ENCODE measurements around the gene G6PC1.
"Not testable (repeated sequence)": the region's sequence is repeated elsewhere in the genome, so short reads cannot be mapped to it uniquely, and the experiment has no call there.

The G6PC1 gene

DNA sequence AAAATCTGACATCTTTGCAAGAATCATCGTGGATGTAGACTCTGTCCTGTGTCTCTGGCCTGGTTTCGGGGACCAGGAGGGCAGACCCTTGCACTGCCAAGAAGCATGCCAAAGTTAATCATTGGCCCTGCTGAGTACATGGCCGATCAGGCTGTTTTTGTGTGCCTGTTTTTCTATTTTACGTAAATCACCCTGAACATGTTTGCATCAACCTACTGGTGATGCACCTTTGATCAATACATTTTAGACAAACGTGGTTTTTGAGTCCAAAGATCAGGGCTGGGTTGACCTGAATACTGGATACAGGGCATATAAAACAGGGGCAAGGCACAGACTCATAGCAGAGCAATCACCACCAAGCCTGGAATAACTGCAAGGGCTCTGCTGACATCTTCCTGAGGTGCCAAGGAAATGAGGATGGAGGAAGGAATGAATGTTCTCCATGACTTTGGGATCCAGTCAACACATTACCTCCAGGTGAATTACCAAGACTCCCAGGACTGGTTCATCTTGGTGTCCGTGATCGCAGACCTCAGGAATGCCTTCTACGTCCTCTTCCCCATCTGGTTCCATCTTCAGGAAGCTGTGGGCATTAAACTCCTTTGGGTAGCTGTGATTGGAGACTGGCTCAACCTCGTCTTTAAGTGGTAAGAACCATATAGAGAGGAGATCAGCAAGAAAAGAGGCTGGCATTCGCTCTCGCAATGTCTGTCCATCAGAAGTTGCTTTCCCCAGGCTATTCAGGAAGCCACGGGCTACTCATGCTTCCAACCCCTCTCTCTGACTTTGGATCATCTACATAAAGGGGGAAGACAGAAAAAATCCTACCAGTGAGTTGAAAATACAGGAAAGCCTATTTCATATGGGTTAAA lies at the start of gene G6PC1:
Gene G6PC1 (plus strand): TSS at position 340 of the 872 bp plus-strand sequence. CDS start 78 bp downstream, at position 418.
- DNase-seq, result no peak

DNA sequence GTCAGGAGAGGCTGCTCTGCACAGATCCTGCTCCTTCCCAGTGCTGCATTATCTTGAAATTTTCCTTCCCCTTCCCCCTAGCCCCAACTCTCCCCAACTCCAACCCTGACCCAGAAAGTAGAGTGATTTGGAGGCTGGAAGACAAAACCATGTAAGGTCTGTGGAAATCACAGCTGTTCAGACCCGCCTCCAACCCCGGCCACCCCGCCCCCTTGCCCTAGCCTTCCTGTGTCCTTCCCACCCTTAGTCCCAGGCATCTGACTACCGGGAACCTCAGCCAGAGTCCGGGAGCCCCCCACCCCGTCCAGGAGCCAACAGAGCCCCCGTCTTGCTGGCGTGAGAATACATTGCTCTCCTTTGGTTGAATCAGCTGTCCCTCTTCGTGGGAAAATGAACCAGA lies 49.6 kb upstream of the G6PC1 start, which contains the start of gene AOC3:
Gene AOC3 (plus strand): TSS at position 246 of the 400 bp plus-strand sequence. CDS start 145 bp downstream, at position 391.
- no peak for DNase-seq

DNA sequence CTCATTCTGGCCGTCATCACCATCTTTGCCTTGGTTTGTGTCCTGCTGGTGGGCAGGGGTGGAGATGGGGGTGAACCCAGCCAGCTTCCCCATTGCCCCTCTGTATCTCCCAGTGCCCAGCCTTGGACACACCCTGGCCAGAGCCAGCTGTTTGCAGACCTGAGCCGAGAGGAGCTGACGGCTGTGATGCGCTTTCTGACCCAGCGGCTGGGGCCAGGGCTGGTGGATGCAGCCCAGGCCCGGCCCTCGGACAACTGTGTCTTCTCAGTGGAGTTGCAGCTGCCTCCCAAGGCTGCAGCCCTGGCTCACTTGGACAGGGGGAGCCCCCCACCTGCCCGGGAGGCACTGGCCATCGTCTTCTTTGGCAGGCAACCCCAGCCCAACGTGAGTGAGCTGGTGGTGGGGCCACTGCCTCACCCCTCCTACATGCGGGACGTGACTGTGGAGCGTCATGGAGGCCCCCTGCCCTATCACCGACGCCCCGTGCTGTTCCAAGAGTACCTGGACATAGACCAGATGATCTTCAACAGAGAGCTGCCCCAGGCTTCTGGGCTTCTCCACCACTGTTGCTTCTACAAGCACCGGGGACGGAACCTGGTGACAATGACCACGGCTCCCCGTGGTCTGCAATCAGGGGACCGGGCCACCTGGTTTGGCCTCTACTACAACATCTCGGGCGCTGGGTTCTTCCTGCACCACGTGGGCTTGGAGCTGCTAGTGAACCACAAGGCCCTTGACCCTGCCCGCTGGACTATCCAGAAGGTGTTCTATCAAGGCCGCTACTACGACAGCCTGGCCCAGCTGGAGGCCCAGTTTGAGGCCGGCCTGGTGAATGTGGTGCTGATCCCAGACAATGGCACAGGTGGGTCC lies 49.0 kb upstream of the G6PC1 start:
- not testable (repeated sequence) for DNase-seq

DNA sequence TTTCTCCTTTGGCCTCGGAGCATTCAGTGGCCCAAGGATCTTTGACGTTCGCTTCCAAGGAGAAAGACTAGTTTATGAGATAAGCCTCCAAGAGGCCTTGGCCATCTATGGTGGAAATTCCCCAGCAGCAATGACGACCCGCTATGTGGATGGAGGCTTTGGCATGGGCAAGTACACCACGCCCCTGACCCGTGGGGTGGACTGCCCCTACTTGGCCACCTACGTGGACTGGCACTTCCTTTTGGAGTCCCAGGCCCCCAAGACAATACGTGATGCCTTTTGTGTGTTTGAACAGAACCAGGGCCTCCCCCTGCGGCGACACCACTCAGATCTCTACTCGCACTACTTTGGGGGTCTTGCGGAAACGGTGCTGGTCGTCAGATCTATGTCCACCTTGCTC lies 48.2 kb upstream of the G6PC1 start:
- DNase-seq, result no peak

DNA sequence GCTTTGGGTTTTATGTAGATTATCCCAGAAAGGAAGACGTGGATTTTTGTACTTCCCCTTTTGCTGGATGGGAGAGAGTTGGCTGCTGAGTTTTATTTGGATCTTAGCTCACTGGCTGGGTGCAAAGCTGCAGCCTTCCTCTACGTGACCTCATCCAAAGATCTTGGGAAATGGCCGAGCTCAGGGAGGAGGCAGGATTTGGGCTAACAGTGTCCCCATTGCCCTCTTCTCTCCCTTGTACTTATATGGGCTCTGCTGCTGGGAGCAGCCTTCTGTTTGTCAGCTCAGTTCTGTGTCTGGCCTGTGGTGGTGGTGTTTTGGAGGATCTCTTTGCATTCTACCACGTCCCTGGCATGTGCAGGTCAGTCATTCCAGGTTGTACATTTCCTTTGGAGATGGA lies 47.6 kb upstream of the G6PC1 start:
- DNase-seq, result no peak

DNA sequence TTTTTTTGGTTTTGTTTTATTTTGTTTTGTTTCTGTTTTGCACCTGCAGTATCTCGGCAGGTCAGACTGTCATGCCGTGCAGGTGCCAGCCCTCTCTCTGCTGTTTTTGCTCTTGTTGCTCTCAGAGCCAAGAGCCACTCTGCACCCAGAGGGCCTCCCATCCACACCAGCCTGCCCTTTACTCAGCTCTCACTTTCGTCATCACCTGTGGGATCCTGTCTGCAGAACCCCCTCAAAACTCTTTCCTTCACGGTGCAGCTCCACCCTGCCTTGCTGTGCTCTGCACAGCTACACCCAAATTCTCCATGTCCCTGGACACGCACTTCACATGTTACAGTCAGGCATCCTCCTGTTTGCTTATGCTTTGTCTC lies 47.0 kb upstream of the G6PC1 start:
- DNase-seq, result no peak

DNA sequence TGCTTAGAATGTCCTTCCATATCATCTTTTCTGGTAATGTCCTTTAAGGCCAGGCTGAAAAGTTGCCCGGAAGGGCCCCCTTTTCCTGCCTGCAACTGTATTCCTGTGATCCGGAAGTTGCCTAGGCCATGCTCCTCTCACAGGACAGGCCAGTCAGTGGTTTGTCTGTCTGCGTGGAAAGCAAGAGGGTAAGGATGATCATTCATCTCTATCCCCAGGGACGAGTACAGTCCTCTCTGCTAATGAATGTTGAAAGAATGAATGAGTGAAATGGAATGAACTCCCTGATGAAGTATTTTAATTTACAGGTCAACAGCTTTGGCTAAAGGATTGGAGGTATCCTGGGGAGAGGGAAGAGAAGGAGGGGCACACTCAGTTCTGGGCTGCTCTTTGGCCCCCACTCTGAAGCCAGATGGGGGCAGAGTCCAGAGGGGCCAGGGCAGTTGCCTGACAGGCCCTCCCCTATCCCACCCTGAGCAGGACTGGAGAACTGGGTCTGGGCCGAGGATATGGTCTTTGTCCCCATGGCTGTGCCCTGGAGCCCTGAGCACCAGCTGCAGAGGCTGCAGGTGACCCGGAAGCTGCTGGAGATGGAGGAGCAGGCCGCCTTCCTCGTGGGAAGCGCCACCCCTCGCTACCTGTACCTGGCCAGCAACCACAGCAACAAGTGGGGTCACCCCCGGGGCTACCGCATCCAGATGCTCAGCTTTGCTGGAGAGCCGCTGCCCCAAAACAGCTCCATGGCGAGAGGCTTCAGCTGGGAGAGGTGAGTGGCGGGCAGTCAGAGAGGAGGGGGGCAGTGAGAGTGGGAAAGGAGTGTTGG lies 46.4 kb upstream of the G6PC1 start:
- DNase-seq, result no peak

DNA sequence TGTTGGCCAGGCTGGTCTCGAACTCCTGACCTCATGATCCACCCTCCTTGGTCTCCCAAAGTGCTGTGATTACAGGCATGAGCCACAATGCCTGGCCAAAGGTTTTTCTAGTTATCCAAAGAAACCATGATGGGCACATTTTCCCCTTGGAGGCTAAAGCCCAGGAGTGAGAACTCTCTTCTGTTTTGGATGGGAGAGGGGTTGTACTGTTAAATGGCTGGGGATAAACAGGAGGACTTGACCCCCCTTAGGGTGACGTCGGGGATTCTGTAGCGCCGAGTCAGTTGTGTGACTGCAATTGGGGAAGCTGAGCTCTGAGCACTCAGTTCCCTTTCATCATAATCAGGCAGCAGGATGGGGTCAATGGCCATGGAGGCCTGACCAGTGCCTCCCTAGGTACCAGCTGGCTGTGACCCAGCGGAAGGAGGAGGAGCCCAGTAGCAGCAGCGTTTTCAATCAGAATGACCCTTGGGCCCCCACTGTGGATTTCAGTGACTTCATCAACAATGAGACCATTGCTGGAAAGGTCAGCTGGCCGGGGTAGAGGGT lies 45.5 kb upstream of the G6PC1 start:
- DNase-seq, result no peak

DNA sequence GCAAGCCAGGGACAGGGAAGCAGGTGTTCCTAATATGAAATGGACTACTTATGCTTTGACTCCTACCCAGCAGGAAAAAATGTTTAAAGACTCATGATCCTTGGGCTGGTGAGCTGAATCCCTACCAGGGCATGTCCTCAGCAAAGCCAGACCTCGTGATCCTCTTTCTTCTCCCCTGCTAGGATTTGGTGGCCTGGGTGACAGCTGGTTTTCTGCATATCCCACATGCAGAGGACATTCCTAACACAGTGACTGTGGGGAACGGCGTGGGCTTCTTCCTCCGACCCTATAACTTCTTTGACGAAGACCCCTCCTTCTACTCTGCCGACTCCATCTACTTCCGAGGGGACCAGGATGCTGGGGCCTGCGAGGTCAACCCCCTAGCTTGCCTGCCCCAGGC lies 44.5 kb upstream of the G6PC1 start:
- not testable (repeated sequence) for DNase-seq

DNA sequence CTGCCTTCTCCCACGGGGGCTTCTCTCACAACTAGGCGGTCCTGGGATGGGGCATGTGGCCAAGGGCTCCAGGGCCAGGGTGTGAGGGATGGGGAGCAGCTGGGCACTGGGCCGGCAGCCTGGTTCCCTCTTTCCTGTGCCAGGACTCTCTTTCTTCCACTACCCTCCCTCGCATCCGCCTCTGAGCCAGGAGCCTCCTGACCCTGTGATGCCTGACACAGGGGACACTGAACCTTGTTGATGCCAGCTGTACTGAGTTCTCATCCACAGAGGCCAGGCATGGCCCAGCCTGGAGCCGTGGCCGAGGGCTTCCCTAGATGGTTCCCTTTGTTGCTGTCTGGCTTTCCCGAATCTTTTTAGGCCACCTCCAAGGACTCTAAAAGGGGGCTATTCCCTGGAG lies 44.1 kb upstream of the G6PC1 start:
- DNase-seq, result not testable (repeated sequence)

DNA sequence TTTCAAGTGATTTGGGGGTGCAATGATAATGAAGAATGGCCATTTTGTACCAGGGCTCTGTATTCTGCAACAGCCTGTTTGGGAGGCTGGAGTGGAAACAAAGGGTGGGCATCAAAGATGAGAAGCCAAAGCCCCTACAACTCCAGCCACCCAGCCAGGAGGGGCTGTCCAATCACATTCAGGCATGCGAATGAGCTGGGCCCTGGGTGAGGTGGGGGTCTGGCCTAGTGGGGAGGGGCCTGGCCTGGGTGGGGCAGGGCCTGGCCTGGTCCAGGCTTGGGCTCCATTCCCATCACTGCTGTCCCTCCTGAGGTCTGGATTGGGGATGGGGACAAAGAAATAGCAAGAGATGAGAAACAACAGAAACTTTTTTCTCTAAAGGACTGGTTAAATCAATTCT lies 43.2 kb upstream of the G6PC1 start:
- DNase-seq, result no peak

DNA sequence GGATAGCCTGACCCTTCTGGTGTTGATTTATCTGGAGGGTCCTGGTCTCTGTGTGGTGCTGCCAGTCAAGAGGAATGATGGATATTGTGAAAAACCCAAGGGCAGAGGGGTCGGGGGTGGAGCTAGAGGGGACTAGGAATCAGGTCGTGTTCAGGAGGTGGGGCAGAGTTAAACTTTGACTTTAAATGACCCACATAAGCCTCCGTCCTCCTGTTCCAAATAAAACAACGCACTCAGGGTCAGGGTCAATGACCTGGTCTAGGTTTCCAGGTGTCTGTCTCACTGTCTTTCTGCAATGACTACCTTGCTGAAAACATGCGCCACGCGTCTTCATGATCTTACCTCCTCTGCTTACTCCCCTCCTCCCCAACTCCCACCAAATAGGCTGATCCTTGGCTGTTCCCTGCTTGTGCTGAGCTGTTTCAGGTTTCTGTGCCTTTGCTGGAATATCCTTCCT lies 34.9 kb upstream of the G6PC1 start:
- no peak for DNase-seq

DNA sequence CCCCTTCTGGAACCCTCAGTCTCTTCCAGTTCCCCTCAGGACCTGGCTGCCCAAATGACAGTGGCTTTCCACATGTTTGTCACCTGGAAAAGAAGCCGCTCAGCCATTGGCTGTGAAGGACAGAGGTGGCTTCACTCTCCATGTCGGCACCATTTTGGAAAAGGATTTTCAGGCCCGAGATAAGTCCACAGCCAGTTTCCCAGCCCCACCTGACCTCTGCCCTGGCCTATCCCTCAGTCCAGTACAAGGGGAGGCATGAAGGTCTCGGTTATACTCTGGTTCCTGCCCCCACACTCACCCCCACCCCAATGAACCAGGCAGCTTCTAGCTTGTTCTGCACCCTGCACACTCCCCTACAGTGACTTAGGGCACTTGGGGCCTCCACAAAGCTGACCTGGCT lies 34.4 kb upstream of the G6PC1 start:
- DNase-seq, result no peak

DNA sequence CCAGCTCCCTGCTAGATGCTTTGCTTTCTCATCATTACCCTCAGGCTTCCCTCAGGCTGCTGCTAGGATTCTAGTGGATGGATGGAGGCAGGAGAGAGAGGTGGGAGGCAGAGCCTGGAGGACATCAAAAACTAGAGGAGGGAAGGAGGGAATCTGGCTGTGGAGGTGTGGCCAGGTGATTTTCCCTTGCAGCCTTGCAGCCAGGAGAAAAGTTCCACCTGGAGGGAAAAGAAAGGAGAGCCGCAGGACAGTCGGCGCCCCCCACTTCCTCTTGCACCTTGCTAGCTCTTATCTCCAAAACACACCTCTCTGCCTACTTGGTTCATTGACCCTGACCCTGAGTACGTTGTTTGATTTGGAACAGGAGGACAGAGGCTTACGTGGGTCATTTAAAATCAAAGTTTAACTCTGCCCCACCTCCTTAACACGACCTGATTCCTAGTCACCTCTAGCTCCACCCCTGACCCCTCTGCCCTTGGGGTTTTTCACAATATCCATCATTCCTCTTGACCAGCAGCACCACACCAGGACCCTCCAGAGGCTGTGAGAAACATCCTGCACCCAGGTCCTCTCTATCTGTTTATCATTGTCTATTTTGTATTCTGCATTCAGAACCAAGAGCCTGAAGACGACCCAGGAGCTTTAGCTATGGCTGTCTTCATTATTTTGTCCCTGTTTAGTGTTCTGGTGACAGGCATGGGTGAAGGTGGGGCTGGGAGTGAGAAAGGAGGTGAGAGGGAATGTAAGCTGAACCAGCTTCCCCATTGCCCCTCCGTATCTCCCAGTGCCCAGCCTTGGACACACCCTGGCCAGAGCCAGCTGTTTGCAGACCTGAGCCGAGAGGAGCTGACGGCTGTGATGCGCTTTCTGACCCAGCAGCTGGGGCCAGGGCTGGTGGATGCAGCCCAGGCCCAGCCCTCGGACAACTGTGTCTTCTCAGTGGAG lies 33.7 kb upstream of the G6PC1 start:
- DNase-seq, result no peak

DNA sequence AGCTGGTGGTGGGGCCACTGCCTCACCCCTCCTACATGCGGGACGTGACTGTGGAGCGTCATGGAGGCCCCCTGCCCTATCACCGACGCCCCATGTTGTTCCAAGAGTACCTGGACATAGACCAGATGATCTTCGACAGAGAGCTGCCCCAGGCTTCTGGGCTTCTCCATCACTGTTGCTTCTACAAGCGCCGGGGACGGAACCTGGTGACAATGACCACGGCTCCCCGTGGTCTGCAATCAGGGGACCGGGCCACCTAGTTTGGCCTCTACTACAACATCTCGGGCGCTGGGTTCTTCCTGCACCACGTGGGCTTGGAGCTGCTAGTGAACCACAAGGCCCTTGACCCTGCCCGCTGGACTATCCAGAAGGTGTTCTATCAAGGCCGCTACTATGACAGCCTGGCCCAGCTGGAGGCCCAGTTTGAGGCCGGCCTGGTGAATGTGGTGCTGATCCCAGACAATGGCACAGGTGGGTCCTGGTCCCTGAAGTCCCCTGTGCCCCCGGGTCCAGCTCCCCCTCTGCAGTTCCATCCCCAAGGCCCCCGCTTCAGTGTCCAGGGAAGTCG lies 32.8 kb upstream of the G6PC1 start:
- DNase-seq, result not testable (repeated sequence)

DNA sequence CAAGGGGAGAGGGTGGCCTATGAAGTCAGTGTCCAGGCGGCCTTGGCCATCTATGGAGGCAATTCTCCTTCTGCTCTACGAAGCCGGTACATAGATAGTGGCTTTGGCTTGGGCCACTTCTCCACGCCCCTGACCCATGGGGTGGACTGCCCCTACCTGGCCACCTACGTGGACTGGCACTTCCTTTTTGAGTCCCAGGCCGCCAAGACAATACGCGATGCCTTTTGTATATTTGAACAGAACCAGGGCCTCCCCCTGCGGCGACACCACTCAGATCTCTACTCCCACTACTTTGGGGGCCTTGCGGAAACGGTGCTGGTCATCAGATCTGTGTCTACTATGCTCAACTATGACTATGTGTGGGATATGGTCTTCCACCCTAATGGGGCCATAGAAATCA lies 32.3 kb upstream of the G6PC1 start:
- DNase-seq, result no peak

DNA sequence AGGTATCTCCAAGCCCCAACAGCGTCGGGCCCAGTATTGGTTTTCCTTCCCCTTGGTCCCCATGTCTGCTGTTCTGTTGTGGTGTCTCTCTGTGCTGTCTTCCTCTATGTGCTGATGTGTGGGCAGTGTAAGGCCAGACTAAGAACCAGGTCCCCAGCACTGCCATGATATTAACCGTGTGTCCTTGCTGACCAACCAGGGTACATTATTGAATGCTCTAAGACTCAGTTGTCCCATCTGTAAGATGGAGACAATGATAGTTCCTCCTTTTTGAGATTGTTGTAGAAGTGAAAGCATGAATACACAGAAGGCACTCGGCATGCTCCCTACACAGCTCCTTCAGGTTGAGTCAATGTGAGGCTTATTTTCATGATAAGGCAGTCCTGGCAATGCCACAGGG lies 29.0 kb upstream of the G6PC1 start:
- no peak for DNase-seq

DNA sequence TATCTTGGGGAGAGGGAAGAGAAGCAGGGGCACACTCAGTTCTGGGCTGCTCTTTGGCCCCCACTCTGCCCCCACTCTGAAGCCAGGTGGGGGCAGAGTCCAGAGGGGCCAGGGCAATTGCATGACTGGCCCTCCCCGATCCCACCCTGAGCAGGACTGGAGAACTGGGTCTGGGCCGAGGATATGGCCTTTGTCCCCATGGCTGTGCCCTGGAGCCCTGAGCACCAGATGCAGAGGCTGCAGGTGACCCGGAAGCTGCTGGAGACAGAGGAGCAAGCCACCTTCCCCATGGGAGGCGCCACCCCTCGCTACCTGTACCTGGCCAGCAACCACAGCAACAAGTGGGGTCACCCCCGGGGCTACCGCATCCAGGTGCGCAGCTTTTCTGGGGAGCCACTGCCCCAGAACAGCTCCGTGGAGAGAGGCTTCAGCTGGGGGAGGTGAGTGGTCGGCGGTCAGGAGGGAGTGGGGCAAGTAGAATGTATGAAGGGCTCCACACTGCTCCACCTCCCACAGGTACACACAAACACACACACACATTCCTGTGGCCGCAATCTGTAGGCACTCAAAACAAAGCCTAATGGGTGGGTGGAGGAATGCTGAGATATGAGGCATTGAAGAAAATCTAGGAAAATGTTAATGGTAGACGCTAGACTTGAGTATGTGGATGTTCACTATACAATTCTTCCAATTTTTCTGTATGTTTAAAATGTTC lies 28.2 kb upstream of the G6PC1 start:
- no peak for DNase-seq

DNA sequence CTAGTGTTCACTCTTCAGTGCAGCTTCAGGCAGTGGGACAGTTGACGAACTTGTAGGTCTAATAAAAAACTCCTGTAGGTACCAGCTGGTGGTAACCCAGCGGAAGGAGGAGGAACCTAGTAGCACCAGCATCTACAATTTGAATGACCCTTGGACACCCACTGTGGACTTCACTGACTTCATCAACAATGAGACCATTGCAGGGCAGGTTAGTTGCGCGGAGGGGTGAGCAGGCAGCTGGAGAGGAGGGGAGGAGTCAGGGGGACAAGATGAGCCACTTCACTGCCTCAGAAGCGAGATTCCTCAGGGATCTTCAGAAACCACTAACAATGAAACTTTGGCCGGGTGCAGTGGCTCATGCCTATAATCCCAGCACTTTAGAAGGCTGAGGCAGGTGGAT lies 27.3 kb upstream of the G6PC1 start:
- no peak for DNase-seq
